Measurements from ENCODE around the gene CPSF4.

CPSF4 gene

DNA sequence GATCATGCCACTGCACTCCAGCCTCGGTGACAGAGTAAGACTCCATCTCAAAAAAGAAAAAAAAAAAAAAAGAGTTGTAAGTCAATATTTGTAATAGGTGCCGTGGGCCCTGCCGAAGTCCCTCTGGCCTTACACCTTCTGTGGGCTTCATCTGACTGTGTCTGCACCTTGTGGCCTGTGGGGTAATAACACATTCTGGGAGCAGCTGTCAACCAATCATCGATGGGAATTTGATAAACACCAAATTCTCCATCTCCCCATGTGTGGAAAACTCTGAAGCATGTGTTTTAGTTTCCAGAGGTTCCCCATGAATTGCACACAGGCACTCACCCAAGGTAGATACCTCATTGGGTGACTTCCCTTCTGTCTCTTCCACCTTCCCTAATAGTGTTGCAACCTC is 50.5 kb downstream of the CPSF4 start:
- peaks cover 8% of the 10 kb centered on the region for H3K36me3 ChIP-seq (ENCODE audit: control insufficient read depth, insufficient read depth, low read length)
- H2AK5ac ChIP-seq (ENCODE audit: low read length) = no peak overlapping the region
- no peak overlapping the region for H3K56ac ChIP-seq (ENCODE audit: low read length)
- no peak overlapping the region for H2BK15ac ChIP-seq (replicated peaks; ENCODE audit: low read depth)
- H4K8ac ChIP-seq (ENCODE audit: low read depth, low read length) = no peak overlapping the region
- no peak overlapping the region for H2BK120ac ChIP-seq (ENCODE audit: low read depth, low read length)
- no CpG with 5 or more reads among the region's 4 CpGs for WGBS (ENCODE audit: extremely low coverage, insufficient coverage, low lambda C conversion rate)
- H2BK5ac ChIP-seq (ENCODE audit: low read length) = no peak overlapping the region
- H3K4me2 ChIP-seq (ENCODE audit: low read length) = no peak overlapping the region
- H3K4me1 ChIP-seq (ENCODE audit: control insufficient read depth, low read depth, low read length) = no peaks in the 10 kb centered on the region
- H3K18ac ChIP-seq (ENCODE audit: low read length) = no peak overlapping the region
- peak; percentile 43 for DNase-seq
- H3K27ac ChIP-seq (ENCODE audit: low read depth, low read length) = no peak overlapping the region
- no peaks in the 10 kb centered on the region for H3K27me3 ChIP-seq (ENCODE audit: insufficient read depth, low read length, poor library complexity)
- H3K4me3 ChIP-seq (ENCODE audit: low read length) = no peak overlapping the region
- no peaks in the 10 kb centered on the region for H3K79me2 ChIP-seq (ENCODE audit: control insufficient read depth, insufficient read depth, low read length)
- H3K79me1 ChIP-seq (ENCODE audit: low read length) = no peaks in the 10 kb centered on the region
- H3K4ac ChIP-seq (ENCODE audit: low read depth, low read length) = no peak overlapping the region
- no peak overlapping the region for H3K23ac ChIP-seq (ENCODE audit: low read length)
- no peak overlapping the region for H4K5ac ChIP-seq (ENCODE audit: low read length)
- H3K9ac ChIP-seq (ENCODE audit: low read length) = no peak overlapping the region

DNA sequence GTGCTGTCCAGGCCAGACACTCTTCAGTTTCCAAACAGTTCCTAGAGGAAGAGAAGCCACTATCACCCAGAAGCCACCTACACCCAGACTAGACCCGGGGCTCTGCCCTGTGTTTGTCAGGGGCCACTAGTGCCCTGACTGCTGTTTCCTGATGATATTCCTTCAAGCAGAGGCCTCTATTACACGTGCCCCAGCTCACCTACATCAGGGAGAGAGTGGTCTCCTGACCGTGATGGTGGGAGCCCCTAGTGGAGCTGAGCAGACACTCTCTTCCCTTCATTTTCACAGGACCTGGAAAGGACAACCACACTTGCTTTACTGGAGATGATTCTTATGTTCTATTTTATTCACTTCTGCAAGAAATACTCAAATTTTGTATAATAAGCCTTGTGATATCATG is 52.1 kb downstream of the CPSF4 start:
- Histone ChIP-seq H2BK15ac (replicated peaks; ENCODE audit: low read depth) (no peak overlapping the region), H3K4me2 (ENCODE audit: low read length) (no peak overlapping the region), H3K79me2 (ENCODE audit: control insufficient read depth, insufficient read depth, low read length) (no peaks in the 10 kb centered on the region), H3K4me3 (ENCODE audit: low read length) (no peak overlapping the region), H3K9ac (ENCODE audit: low read length) (no peak overlapping the region), H3K18ac (ENCODE audit: low read length) (no peak overlapping the region), H3K4ac (ENCODE audit: low read depth, low read length) (no peak overlapping the region), H3K27ac (ENCODE audit: low read depth, low read length) (no peak overlapping the region), H3K4me1 (ENCODE audit: control insufficient read depth, low read depth, low read length) (no peaks in the 10 kb centered on the region), H3K23ac (ENCODE audit: low read length) (no peak overlapping the region), H2BK5ac (ENCODE audit: low read length) (no peak overlapping the region), H3K56ac (ENCODE audit: low read length) (no peak overlapping the region), H3K27me3 (ENCODE audit: insufficient read depth, low read length, poor library complexity) (no peaks in the 10 kb centered on the region), H3K79me1 (ENCODE audit: low read length) (no peaks in the 10 kb centered on the region), H4K5ac (ENCODE audit: low read length) (no peak overlapping the region), H2BK120ac (ENCODE audit: low read depth, low read length) (no peak overlapping the region), H4K8ac (ENCODE audit: low read depth, low read length) (no peak overlapping the region), H3K36me3 (ENCODE audit: control insufficient read depth, insufficient read depth, low read length) (peaks cover 8% of the 10 kb centered on the region), H2AK5ac (ENCODE audit: low read length) (no peak overlapping the region)
- DNase-seq = peak; percentile 41
- WGBS (ENCODE audit: extremely low coverage, insufficient coverage, low lambda C conversion rate) = no CpG with 5 or more reads among the region's 3 CpGs

GRCh38 chr7:99493823-99494222 is 55.1 kb downstream of the CPSF4 start:
- H3K9ac ChIP-seq (ENCODE audit: low read length) = no peak overlapping the region
- H3K27me3 ChIP-seq (ENCODE audit: insufficient read depth, low read length, poor library complexity) = no peaks in the 10 kb centered on the region
- H3K79me2 ChIP-seq (ENCODE audit: control insufficient read depth, insufficient read depth, low read length) = peaks cover 22% of the 10 kb centered on the region
- H3K23ac ChIP-seq (ENCODE audit: low read length) = no peak overlapping the region
- WGBS (ENCODE audit: extremely low coverage, insufficient coverage, low lambda C conversion rate) = no CpG with 5 or more reads among the region's 6 CpGs
- no peak overlapping the region for H3K4ac ChIP-seq (ENCODE audit: low read depth, low read length)
- H3K18ac ChIP-seq (ENCODE audit: low read length) = no peak overlapping the region
- peaks cover 6% of the 10 kb centered on the region for H3K4me1 ChIP-seq (ENCODE audit: control insufficient read depth, low read depth, low read length)
- no peak overlapping the region for H4K8ac ChIP-seq (ENCODE audit: low read depth, low read length)
- no peak overlapping the region for H3K56ac ChIP-seq (ENCODE audit: low read length)
- no peak overlapping the region for H2BK15ac ChIP-seq (replicated peaks; ENCODE audit: low read depth)
- no peak overlapping the region for H2AK5ac ChIP-seq (ENCODE audit: low read length)
- H3K36me3 ChIP-seq (ENCODE audit: control insufficient read depth, insufficient read depth, low read length) = peaks cover 8% of the 10 kb centered on the region
- peaks cover 8% of the 10 kb centered on the region for H3K79me1 ChIP-seq (ENCODE audit: low read length)
- no peak overlapping the region for H3K27ac ChIP-seq (ENCODE audit: low read depth, low read length)
- DNase-seq = no peak
- H2BK120ac ChIP-seq (ENCODE audit: low read depth, low read length) = no peak overlapping the region
- no peak overlapping the region for H4K5ac ChIP-seq (ENCODE audit: low read length)
- no peak overlapping the region for H3K4me2 ChIP-seq (ENCODE audit: low read length)
- no peak overlapping the region for H2BK5ac ChIP-seq (ENCODE audit: low read length)
- H3K4me3 ChIP-seq (ENCODE audit: low read length) = peak overlapping the region; percentile 47

DNA sequence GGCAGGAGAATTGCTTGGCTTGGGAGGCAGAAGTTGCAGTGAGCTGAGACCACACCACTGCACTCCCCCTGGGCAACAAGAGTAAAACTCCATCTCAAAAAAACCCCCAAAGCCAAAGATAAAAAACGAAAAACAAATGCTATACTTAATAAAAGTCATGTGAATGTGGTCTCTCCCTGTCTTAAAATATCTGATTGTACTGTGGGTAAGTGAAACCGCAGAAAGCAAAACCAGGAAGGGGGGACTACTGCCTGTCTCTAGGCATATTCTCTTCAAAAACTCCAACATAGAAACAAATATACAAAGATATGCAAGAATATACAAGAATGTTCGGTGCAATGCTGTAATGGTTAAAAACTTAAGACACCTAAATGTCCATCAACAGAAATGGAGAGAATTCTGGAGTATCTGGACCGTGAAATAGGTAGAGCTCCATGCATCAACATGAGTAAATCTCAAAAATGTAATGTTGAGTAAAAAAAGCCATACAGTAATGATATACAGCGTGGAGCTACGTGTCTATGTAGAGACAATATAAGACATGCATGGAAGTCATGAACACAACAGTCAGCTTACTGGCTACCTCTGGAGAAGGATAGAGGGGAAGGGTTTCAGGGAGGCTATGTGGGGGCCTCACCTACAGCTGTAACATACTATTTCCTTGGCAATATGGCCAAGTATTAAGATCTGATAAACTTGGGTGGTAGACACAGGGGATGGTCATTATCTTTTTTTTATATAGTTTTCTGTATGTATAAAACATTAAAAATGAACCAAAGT is 59.2 kb downstream of the CPSF4 start:
- no CpG with 5 or more reads among the region's 6 CpGs for WGBS (ENCODE audit: extremely low coverage, insufficient coverage, low lambda C conversion rate)
- Histone ChIP-seq H3K4ac (ENCODE audit: low read depth, low read length) (no peak overlapping the region), H4K8ac (ENCODE audit: low read depth, low read length) (no peak overlapping the region), H3K27ac (ENCODE audit: low read depth, low read length) (no peak overlapping the region), H2BK15ac (replicated peaks; ENCODE audit: low read depth) (no peak overlapping the region), H2AK5ac (ENCODE audit: low read length) (no peak overlapping the region), H3K56ac (ENCODE audit: low read length) (no peak overlapping the region), H3K79me2 (ENCODE audit: control insufficient read depth, insufficient read depth, low read length) (peaks cover 32% of the 10 kb centered on the region), H3K27me3 (ENCODE audit: insufficient read depth, low read length, poor library complexity) (no peaks in the 10 kb centered on the region), H3K23ac (ENCODE audit: low read length) (no peak overlapping the region), H3K18ac (ENCODE audit: low read length) (no peak overlapping the region), H3K4me2 (ENCODE audit: low read length) (peak overlapping the region; percentile 29), H3K4me3 (ENCODE audit: low read length) (no peak overlapping the region), H3K9ac (ENCODE audit: low read length) (peak overlapping the region; percentile 60), H3K79me1 (ENCODE audit: low read length) (peaks cover 12% of the 10 kb centered on the region), H3K36me3 (ENCODE audit: control insufficient read depth, insufficient read depth, low read length) (peaks cover 8% of the 10 kb centered on the region), H3K4me1 (ENCODE audit: control insufficient read depth, low read depth, low read length) (peaks cover 6% of the 10 kb centered on the region), H2BK120ac (ENCODE audit: low read depth, low read length) (no peak overlapping the region), H2BK5ac (ENCODE audit: low read length) (no peak overlapping the region), H4K5ac (ENCODE audit: low read length) (no peak overlapping the region)
- DNase-seq = no peak

DNA sequence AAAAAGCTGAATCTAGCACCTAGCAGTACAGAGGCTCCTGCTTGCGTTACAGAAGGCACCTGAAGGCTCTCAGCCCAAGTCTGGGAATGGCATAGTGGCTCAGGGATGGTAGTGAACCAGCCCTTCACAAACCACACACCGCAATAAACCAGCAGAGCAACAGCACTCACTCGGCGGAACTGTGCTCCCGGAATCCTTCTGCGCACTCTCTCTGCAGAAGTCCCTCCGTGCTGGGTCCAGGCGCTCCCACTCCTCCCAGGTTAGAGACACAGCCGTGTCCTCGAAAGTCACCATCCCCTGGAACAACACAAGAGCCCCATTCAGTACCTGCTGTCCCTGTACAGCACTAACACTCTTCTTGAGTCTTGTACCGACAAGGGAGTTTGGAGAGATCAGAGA is 59.8 kb downstream of the CPSF4 start:
- no peak overlapping the region for H4K8ac ChIP-seq (ENCODE audit: low read depth, low read length)
- H3K27me3 ChIP-seq (ENCODE audit: insufficient read depth, low read length, poor library complexity) = no peaks in the 10 kb centered on the region
- DNase-seq = no peak
- H3K4me3 ChIP-seq (ENCODE audit: low read length) = peak overlapping the region; percentile 32
- no peak overlapping the region for H2AK5ac ChIP-seq (ENCODE audit: low read length)
- no peak overlapping the region for H3K23ac ChIP-seq (ENCODE audit: low read length)
- no peak overlapping the region for H2BK120ac ChIP-seq (ENCODE audit: low read depth, low read length)
- no peak overlapping the region for H4K5ac ChIP-seq (ENCODE audit: low read length)
- peaks cover 6% of the 10 kb centered on the region for H3K4me1 ChIP-seq (ENCODE audit: control insufficient read depth, low read depth, low read length)
- no peak overlapping the region for H2BK5ac ChIP-seq (ENCODE audit: low read length)
- H3K27ac ChIP-seq (ENCODE audit: low read depth, low read length) = no peak overlapping the region
- no peak overlapping the region for H2BK15ac ChIP-seq (replicated peaks; ENCODE audit: low read depth)
- H3K56ac ChIP-seq (ENCODE audit: low read length) = peak overlapping the region; percentile 60
- peak overlapping the region; percentile 60 for H3K9ac ChIP-seq (ENCODE audit: low read length)
- peaks cover 6% of the 10 kb centered on the region for H3K36me3 ChIP-seq (ENCODE audit: control insufficient read depth, insufficient read depth, low read length)
- no CpG with 5 or more reads among the region's 11 CpGs for WGBS (ENCODE audit: extremely low coverage, insufficient coverage, low lambda C conversion rate)
- H3K4ac ChIP-seq (ENCODE audit: low read depth, low read length) = no peak overlapping the region
- H3K4me2 ChIP-seq (ENCODE audit: low read length) = peak overlapping the region; percentile 74
- H3K79me1 ChIP-seq (ENCODE audit: low read length) = peaks cover 12% of the 10 kb centered on the region
- no peak overlapping the region for H3K18ac ChIP-seq (ENCODE audit: low read length)
- peaks cover 32% of the 10 kb centered on the region for H3K79me2 ChIP-seq (ENCODE audit: control insufficient read depth, insufficient read depth, low read length)

DNA sequence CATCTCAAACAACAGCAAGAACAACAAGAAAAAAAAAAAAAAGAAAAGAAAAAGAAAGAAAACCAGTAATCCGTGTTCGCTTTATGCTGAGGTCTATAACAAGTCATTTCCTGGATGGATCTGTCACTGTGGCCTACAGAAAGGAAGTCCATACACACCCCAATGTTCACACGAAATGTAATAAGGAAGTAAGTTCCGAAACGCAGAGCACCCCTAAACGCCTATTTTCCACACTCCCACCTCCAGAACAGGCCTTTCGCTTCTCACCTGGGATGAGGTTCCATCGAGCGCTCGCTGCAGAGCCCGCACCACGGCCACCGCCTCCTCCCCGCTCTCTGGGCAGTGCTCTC is 60.6 kb downstream of the CPSF4 start:
- Histone ChIP-seq H4K5ac (ENCODE audit: low read length) (no peak overlapping the region), H3K36me3 (ENCODE audit: control insufficient read depth, insufficient read depth, low read length) (no peaks in the 10 kb centered on the region), H3K4ac (ENCODE audit: low read depth, low read length) (no peak overlapping the region), H4K8ac (ENCODE audit: low read depth, low read length) (no peak overlapping the region), H3K4me1 (ENCODE audit: control insufficient read depth, low read depth, low read length) (peaks cover 6% of the 10 kb centered on the region), H3K79me2 (ENCODE audit: control insufficient read depth, insufficient read depth, low read length) (peaks cover 32% of the 10 kb centered on the region), H3K4me3 (ENCODE audit: low read length) (peak overlapping the region; percentile 98), H3K4me2 (ENCODE audit: low read length) (peak overlapping the region; percentile 98), H2BK120ac (ENCODE audit: low read depth, low read length) (no peak overlapping the region), H3K27ac (ENCODE audit: low read depth, low read length) (no peak overlapping the region), H3K23ac (ENCODE audit: low read length) (no peak overlapping the region), H2AK5ac (ENCODE audit: low read length) (peak overlapping the region; percentile 51), H2BK5ac (ENCODE audit: low read length) (no peak overlapping the region), H3K56ac (ENCODE audit: low read length) (peak overlapping the region; percentile 95), H2BK15ac (replicated peaks; ENCODE audit: low read depth) (no peak overlapping the region), H3K9ac (ENCODE audit: low read length) (peak overlapping the region; percentile 89), H3K27me3 (ENCODE audit: insufficient read depth, low read length, poor library complexity) (no peaks in the 10 kb centered on the region), H3K79me1 (ENCODE audit: low read length) (peaks cover 12% of the 10 kb centered on the region), H3K18ac (ENCODE audit: low read length) (no peak overlapping the region)
- DNase-seq = no peak
- no CpG with 5 or more reads among the region's 14 CpGs for WGBS (ENCODE audit: extremely low coverage, insufficient coverage, low lambda C conversion rate)
